Breast epithelium (tissue), 3 donors: ENCODE results near the gene RAB24.

Experiments used
- CTCF ChIP-seq, 3 donors: fragments of 450-650 bp; IDR thresholded peaks; one replicate each; pipeline ENCODE4 v1.5.1; 2016 to 2017; ENCODE audit warnings: antibody characterized with exemption in 3 of 3, mild to moderate bottlenecking in 3 of 3, moderate library complexity in 3 of 3
- POLR2A ChIP-seq: fragments of 450-650 bp; IDR thresholded peaks from one replicate; pipeline ENCODE4 v1.6.1; 2016; ENCODE audit warnings: antibody characterized with exemption, mild to moderate bottlenecking, moderate library complexity

- TF ChIP-seq CTCF (IDR thresholded peaks at IDR 0.05) (no peak), POLR2A (no peak)
These were observed 11.1 kb upstream of the RAB24 start for GRCh38 chr5:177314376-177315342.
